NCI-H146 treated with DMSO at 0.1 percent for 48 hours (cell line): Measurements from ENCODE around the gene AGPAT4.
A peak's percentile ranks its signal among the peaks of the same experiment; 100 is the strongest.

ENCODE experiments used
- DNase-seq: peaks from one replicate; lab custom pipeline; 2025; ENCODE audit not compliant: unreplicated experiment; lab: John Stamatoyannopoulos, UW

The AGPAT4 gene

GRCh38 chr6:161284653-161285052, 10.8 kb upstream of the AGPAT4 start:
- DNase-seq = no peak

GRCh38 chr6:161281092-161281491, 7.2 kb upstream of the AGPAT4 start:
- DNase-seq = no peak

- no peak for DNase-seq
Observed at GRCh38 chr6:161279677-161280415, 6.0 kb upstream of the AGPAT4 start.

- no peak for DNase-seq
Observed at GRCh38 chr6:161276605-161277155, 2.8 kb upstream of the AGPAT4 start.

- peak; percentile 22 for DNase-seq
Observed at GRCh38 chr6:161274898-161275297, 1.0 kb upstream of the AGPAT4 start.

GRCh38 chr6:161274488-161274858, 612 bp upstream of the AGPAT4 start:
- DNase-seq = peak; percentile 69

- peak; percentile 86 for DNase-seq
Observed at GRCh38 chr6:161273274-161273751, 548 bp downstream of the AGPAT4 start.

- DNase-seq = peak; percentile 57
Observed at GRCh38 chr6:161272635-161273273, 1.1 kb downstream of the AGPAT4 start.

GRCh38 chr6:161271343-161272030, 2.4 kb downstream of the AGPAT4 start:
- DNase-seq = no peak

- no peak for DNase-seq
Observed at GRCh38 chr6:161270116-161270515, 3.7 kb downstream of the AGPAT4 start.

GRCh38 chr6:161269310-161269709, 4.6 kb downstream of the AGPAT4 start:
- no peak for DNase-seq

- no peak for DNase-seq
Observed at GRCh38 chr6:161268531-161269210, 5.2 kb downstream of the AGPAT4 start.

- DNase-seq = no peak
Observed at GRCh38 chr6:161266513-161267230, 7.2 kb downstream of the AGPAT4 start.

GRCh38 chr6:161265975-161266374, 7.9 kb downstream of the AGPAT4 start:
- no peak for DNase-seq

GRCh38 chr6:161265554-161265953, 8.3 kb downstream of the AGPAT4 start:
- DNase-seq = no peak

- DNase-seq = no peak
Observed at GRCh38 chr6:161264181-161264580, 9.7 kb downstream of the AGPAT4 start.

GRCh38 chr6:161261816-161262215, 12.0 kb downstream of the AGPAT4 start:
- DNase-seq = no peak

GRCh38 chr6:161261325-161261724, 12.5 kb downstream of the AGPAT4 start:
- no peak for DNase-seq

- no peak for DNase-seq
Observed at GRCh38 chr6:161259302-161259701, 14.6 kb downstream of the AGPAT4 start.

GRCh38 chr6:161257793-161258457, 15.9 kb downstream of the AGPAT4 start:
- no peak for DNase-seq
